Adrenal gland (tissue), 12 donors: Measurements from ENCODE around the gene VNN1. TPM values are rescaled to one million over a fixed set of nuclear protein-coding genes. Genes with fewer than 3 reads are reported as not detected.

Experiments used
- DNase-seq, 7 donors: peaks; one replicate each; pipeline ENCODE4 v3.0.0-alpha.2; 2019 to 2020
- H3K27ac ChIP-seq, 5 donors: fragments of 200-600 bp; sonication (generic) in 4 of 5; 1 replicate in 3 of 5; 2 replicates in 2 of 5; pipeline versions ENCODE4 v1.5.1 to v1.8.0; 2016 to 2020; ENCODE audit warnings: mild to moderate bottlenecking in 1 of 5
- H3K27me3 ChIP-seq: fragments of 200-600 bp; 2 replicates; pipeline ENCODE4 v1.8.0; 2021
- H3K36me3 ChIP-seq, 2 donors: fragments of 200-600 bp; replicated peaks in 1 of 2; 1 replicate in 1 of 2; 2 replicates in 1 of 2; pipeline versions ENCODE4 v1.5.1 to v1.8.0; 2018 to 2022
- H3K4me1 ChIP-seq, 2 donors: fragments of 200-600 bp; replicated peaks in 1 of 2; 1 replicate in 1 of 2; 2 replicates in 1 of 2; pipeline versions ENCODE4 v1.5.1 to v1.8.0; 2018 to 2021
- H3K4me3 ChIP-seq, 4 donors: fragments of 200-600 bp; sonication (generic) in 3 of 4; one replicate each; pipeline ENCODE4 v1.5.1; 2016 to 2018
- H3K9me3 ChIP-seq, 3 donors: fragments of 200-600 bp; sonication (generic) in 1 of 3; replicated peaks in 1 of 3; 1 replicate in 2 of 3; 2 replicates in 1 of 3; pipeline versions ENCODE4 v1.5.1 to v1.8.0; 2016 to 2021
- POLR2A ChIP-seq, 2 donors: fragments of 450-650 bp; IDR thresholded peaks; one replicate each; pipeline ENCODE4 v1.6.1; 2017; ENCODE audit warnings: antibody characterized with exemption in 2 of 2, mild to moderate bottlenecking in 2 of 2, moderate library complexity in 1 of 2
- WGBS, 4 donors: extraction: QIAGEN DNeasy Blood & Tissue Kit in 2 of 4; methylation state at CpG; one replicate each; pipeline versions ENCODE4 v1.1.5 to v1.1.7; 2013 to 2017; 5-methylcytosine and 5-hydroxymethylcytosine counted together
- intact Hi-C, 2 donors: fragments of 100-400 bp; cut with DNase I; formaldehyde crosslinking; loops; one replicate each; pipeline versions ENCODE4 v1.14.1 to v1.15.0; 2022 to 2023
- polyA plus RNA-seq, 3 donors: library from polyadenylated mRNA; stranded (reverse); fragments of 200-250 nt in 2 of 3; fragments of 350-450 nt in 1 of 3; fragmentation: Illumina TruSeq in 1 of 3; extraction: RNeasy Lipid Tissue Mini Kit (QIAGEN cat#74804) in 1 of 3; gene quantifications; one replicate each; pipeline ENCODE4 v1.2.3, GENCODE V29; 2013 to 2014
- total RNA-seq, 9 donors: library from RNA; depleted of rRNA in 4 of 9; stranded (reverse); fragments of >200 nt in 4 of 9; fragments of 120-200 nt in 1 of 9; fragmentation: NEBNext Ultra II Directional in 1 of 9; extraction: Animal tissue kit (Norgen Biotek cat#: 25700) in 1 of 9; gene quantifications; one replicate each; pipeline versions ENCODE4 v1.1.0 to v1.2.4, GENCODE V29; 2013 to 2023
- TF ChIP-seq, protein P1 (sequence below), 6 experiments: fragments of 450-650 bp in 4 of 6; fragments of 200-600 bp in 2 of 6; sonication (generic) in 1 of 6; IDR thresholded peaks; 1 replicate in 5 of 6; 2 replicates in 1 of 6; pipeline versions ENCODE4 v1.5.1 to v1.8.0; 2016 to 2021; ENCODE audit warnings: antibody characterized with exemption in 6 of 6, mild to moderate bottlenecking in 2 of 6, moderate library complexity in 1 of 6
- donor health status: healthy with polysubstance abuse.
- donor health status: Bipolar disorder and iron deficiency.
- donor health status: DM: yes; HTN: yes; CAD: no.
- donor health status: DM: no; HTN: no; CAD: no.
- donor health status: DM: no; HTN: no; CAD: no.
- donor health status: DM: yes; HTN: yes; CAD: no.

Gene VNN1
- total and polyA plus RNA-seq, 12 donors: 0.18 to 3.9 (median 1.4) TPM

DNA sequence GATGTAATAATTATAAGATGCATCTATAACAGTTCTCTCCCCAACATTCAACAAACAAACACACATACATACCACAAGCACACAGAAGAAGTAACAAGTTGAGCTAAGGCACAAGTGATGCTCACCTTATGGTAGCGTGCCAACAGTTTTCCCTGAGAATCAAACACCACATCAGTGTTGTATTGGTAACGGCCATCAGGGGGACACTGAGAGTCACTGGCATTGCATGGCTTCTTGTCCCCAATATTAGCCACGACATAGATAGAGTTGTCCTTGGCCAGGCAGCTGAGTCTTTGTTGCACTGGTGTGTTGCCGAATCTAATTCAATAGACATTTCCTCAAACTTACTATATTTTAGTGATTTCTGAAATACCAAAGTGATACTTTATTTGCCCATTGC is 14.8 kb upstream of the VNN1 start:
- H3K27ac ChIP-seq: no peak overlapping the region
- H3K4me3 ChIP-seq: no peak overlapping the region
- no peaks in the 10 kb centered on the region for H3K9me3 ChIP-seq
- no peaks in the 10 kb centered on the region for H3K27me3 ChIP-seq
- H3K36me3 ChIP-seq: no peaks in the 10 kb centered on the region
- H3K4me1 ChIP-seq: no peaks in the 10 kb centered on the region
- no peak for TF ChIP-seq POLR2A (IDR thresholded peaks at IDR 0.05)
- TF ChIP-seq, protein P1, sequence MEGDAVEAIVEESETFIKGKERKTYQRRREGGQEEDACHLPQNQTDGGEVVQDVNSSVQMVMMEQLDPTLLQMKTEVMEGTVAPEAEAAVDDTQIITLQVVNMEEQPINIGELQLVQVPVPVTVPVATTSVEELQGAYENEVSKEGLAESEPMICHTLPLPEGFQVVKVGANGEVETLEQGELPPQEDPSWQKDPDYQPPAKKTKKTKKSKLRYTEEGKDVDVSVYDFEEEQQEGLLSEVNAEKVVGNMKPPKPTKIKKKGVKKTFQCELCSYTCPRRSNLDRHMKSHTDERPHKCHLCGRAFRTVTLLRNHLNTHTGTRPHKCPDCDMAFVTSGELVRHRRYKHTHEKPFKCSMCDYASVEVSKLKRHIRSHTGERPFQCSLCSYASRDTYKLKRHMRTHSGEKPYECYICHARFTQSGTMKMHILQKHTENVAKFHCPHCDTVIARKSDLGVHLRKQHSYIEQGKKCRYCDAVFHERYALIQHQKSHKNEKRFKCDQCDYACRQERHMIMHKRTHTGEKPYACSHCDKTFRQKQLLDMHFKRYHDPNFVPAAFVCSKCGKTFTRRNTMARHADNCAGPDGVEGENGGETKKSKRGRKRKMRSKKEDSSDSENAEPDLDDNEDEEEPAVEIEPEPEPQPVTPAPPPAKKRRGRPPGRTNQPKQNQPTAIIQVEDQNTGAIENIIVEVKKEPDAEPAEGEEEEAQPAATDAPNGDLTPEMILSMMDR (IDR thresholded peaks at IDR 0.05): no peak
- no peak for DNase-seq
- intact Hi-C loops: no loop called here
- WGBS, 4 donors: 69 to 80% (median 78%) methylated on average over 4 of the region's 4 CpGs

DNA sequence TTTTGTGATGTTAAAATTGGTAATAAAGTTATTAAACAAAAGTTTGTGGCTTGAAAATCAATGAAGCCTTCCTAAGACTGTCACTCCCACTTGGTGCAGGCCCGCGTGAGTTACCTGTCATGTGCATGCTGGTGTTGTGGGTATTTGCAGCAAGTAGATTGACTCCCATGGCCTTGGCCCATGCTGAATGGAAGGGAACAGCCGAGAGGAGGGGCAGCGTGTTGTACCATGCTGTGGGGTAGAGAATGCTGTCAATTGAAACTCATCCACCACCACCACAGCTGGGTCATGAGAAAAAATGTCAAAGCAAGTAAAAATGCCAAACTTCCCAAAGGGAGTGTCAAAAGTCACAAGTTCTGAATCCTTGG is 12.7 kb upstream of the VNN1 start:
- no peaks in the 10 kb centered on the region for H3K36me3 ChIP-seq
- H3K27me3 ChIP-seq: no peaks in the 10 kb centered on the region
- H3K4me3 ChIP-seq: no peak overlapping the region
- H3K4me1 ChIP-seq: no peaks in the 10 kb centered on the region
- WGBS, 4 donors: 75 to 88% (median 85%) methylated on average over 4 of the region's 4 CpGs
- intact Hi-C loops: no loop called here
- H3K9me3 ChIP-seq: no peaks in the 10 kb centered on the region
- H3K27ac ChIP-seq: no peak overlapping the region
- DNase-seq: no peak
- TF ChIP-seq, protein P1 (IDR thresholded peaks at IDR 0.05): no peak
- TF ChIP-seq POLR2A (IDR thresholded peaks at IDR 0.05): no peak

DNA sequence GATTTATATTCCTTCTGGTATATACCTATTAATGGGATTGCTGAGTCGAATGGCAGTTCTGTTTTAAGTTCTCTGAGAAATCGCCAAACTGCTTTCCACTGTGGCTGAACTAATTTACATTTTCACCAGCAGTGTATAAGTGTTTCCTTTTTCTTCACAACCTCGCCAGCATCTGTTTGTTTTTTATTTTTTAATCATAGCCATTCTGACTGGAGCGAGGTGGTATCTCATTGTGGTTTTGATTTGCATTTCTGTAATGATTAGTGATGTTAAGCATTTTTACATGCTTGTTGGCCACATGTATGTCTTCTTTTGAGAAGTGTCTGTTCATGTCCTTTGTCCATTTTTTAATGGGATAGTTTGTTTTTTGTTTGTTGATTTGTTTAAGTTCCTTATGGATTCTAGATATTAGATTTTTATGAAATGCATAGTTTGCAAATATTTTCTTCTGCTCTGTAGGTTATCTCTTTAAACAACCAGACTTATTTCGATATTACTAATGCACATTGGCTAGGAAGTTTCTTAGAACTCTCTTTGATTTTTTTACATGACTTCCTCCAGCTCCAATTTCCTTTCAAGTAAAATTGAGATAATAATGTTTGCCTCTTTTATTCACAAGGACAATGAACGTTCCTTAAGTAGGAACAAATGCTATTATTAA is 12.2 kb upstream of the VNN1 start:
- Histone ChIP-seq H3K27ac (no peak overlapping the region), H3K36me3 (no peaks in the 10 kb centered on the region), H3K4me3 (no peak overlapping the region), H3K27me3 (no peaks in the 10 kb centered on the region), H3K9me3 (no peaks in the 10 kb centered on the region), H3K4me1 (no peaks in the 10 kb centered on the region)
- 64 to 79% (median 72%) methylated on average over 6 of the region's 6 CpGs for WGBS, 4 donors
- TF ChIP-seq, protein P1 (IDR thresholded peaks at IDR 0.05): no peak
- TF ChIP-seq POLR2A (IDR thresholded peaks at IDR 0.05): no peak
- intact Hi-C loops: no loop called here
- no peak for DNase-seq

DNA sequence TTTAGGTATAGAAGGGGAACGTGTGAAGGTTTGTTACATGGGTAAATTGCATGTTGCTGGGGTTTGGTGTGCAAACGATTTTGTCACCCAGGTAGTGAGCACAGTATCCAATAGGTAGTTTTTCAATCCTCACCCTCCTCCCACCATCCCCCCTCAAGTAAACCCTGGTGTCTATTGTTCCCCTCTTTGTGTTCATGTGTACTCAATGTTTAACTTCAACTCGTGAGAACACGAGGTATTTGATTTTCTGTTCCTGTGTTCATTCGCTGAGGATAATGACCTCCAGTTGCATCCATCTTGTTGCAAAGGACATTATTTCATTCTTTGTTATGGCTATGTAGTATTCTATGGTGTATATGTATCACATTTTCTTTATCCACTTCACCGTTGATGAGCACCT is 11.6 kb upstream of the VNN1 start:
- 81 to 89% (median 86%) methylated on average over 6 of the region's 6 CpGs for WGBS, 4 donors
- H3K27ac ChIP-seq: no peak overlapping the region
- intact Hi-C loops: no loop called here
- TF ChIP-seq POLR2A (IDR thresholded peaks at IDR 0.05): no peak
- TF ChIP-seq, protein P1 (IDR thresholded peaks at IDR 0.05): no peak
- no peaks in the 10 kb centered on the region for H3K36me3 ChIP-seq
- H3K27me3 ChIP-seq: no peaks in the 10 kb centered on the region
- H3K4me1 ChIP-seq: no peaks in the 10 kb centered on the region
- no peaks in the 10 kb centered on the region for H3K9me3 ChIP-seq
- DNase-seq: no peak
- no peak overlapping the region for H3K4me3 ChIP-seq
